GM19099 (cell line): Measurements from ENCODE around the gene DLX6.

ENCODE experiments used
- POLR2A ChIP-seq: IDR thresholded peaks from 3 replicates; pipeline ENCODE4 v1.6.1; 2011; ENCODE audit warnings: low read depth; ENCODE audit not compliant: insufficient read length; ENCODE audit errors: extremely low read depth

DLX6 gene

GRCh38 chr7:97003262-97004246 lies 1.8 kb upstream of the DLX6 start:
- TF ChIP-seq POLR2A = no peak

GRCh38 chr7:97004247-97005182 lies 838 bp upstream of the DLX6 start:
- no peak for TF ChIP-seq POLR2A

- no peak for TF ChIP-seq POLR2A
Observed at GRCh38 chr7:97006055-97006815, 882 bp downstream of the DLX6 start.

DNA sequence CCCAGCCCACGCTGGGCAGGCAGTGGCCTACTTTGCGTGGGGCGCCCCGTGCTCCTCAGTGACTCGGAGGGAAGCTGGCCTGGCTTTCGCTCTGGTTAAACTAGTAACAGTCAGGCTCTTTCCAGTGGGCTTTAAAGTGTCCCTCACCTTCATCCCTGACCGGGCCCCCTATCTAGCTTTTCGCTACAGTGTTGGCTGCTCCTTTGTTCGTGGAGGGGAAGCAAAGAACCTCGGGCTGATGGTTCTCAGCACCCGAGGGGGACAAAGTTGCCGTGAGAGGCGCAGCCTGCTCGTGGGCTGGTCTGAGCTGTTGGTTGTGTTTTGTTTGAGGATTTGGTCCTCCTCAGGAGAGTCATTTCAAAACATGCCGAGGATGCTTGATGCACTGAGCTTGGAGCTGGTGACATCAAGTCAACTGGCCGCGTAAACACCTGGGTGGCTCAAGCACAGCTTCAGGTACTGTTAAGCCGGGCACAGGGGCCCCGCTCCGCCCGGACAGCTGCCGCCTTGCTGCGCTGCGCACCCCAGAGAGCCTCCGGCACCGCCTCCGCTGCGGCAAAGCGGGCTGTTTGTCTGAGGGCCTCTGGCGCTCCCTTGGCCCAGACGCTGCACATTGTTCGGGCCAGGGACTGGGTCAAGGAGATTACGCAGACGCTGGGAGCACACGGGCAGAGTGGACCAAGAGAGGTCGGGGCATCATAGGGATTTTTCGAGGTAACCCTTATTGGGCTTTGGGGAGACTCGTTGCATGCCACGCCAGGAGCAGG lies 1.6 kb downstream of the DLX6 start:
- TF ChIP-seq POLR2A = no peak

- no peak for TF ChIP-seq POLR2A
Observed at GRCh38 chr7:97007583-97007861, 2.2 kb downstream of the DLX6 start.

DNA sequence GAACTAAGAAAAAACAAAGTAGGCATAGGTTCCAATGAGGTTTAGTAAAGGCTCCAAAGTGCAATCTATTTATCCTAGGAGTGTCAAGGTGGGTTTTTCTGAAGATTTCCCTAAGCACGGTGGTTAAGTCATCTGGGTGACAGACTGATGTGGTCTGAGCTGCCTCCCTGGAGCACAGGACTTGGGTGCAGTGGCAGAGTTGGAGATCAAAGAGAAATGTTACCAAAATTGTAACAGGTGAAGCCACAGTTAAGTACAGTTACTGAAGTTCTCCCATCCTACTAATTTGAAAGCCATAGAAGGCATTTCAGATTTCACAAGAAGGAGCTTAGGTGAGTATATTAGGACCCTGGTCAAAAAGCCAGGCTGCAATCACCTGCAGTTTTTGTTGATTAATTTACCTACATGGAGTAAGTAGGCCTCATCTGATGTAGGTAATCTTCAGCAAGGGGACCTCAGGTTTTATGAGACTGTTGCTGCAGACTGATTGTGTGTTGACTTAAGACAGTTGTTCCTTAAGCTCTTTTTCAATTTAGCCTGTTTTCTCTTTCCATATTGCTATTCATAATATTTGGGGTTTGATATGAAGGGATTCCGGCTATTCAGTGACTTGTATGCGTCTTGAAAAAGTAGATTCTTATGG lies 3.0 kb downstream of the DLX6 start:
- no peak for TF ChIP-seq POLR2A

GRCh38 chr7:97009753-97010732 lies 4.7 kb downstream of the DLX6 start:
- no peak for TF ChIP-seq POLR2A

DNA sequence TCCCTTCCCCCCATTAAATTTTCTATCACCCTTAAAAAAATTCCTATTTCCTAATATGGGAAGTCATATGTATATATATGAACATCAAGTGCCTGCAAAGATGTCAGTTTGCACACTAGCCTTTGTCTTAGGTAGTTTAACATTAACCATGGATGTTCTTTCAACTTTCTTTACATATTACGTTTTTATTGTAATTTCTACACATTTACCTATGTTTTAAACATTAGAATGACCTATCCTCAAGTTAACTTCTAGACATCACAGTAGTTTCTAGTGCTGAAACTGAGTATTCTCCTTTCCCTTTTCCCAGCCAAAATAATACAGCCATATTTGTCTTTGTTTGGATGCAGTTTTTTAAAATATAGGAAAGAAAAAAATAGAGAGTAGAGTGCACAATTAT lies 5.8 kb downstream of the DLX6 start:
- no peak for TF ChIP-seq POLR2A

DNA sequence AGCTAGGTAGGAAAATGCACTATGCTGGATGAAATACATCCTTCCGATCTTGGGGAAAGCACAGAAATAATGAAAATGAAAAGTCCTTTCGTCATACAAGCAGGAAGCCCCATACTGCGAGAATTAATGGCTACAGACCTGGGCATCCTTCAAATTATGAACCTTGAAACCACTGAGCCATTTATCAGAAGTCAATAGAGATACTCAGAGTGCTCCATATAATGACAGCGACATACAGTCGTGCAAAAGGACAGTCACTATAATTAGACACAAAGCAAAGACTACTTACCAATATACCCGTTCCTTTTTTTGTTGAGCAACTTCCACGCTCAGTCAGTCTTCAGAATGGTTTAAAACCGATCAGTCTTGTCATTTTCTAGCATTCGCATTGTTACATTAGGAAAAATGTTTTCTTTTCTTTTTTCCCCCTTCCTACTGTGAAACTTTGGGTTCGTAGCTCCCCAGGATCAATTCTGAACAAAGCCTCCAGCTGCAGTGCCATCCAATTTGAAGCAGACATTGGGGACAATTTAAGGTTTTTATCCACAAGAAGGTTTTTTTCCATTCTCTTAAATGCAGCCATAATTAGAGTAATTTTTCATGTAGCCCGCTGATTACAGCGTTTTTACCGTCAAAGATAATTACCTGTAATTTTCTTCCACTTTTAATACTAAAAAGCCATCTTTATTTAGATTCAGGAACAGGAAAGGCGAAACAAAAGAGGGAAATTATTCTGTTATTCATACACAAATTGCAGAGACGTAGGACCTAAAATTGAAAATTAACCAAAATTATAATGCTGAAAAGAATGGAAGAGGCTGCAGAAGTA lies 6.4 kb downstream of the DLX6 start:
- TF ChIP-seq POLR2A = no peak

- TF ChIP-seq POLR2A = no peak
Observed at GRCh38 chr7:97012365-97013133, 7.2 kb downstream of the DLX6 start.
